Osteocyte (in vitro differentiated cells): ENCODE measurements around the gene KCNJ12. TPM values are rescaled to one million over a fixed set of nuclear protein-coding genes. Genes with fewer than 3 reads are reported as not detected.
A peak's percentile ranks its signal among the peaks of the same experiment; 100 is the strongest.

Experiments used
- DNase-seq: peaks from one replicate; pipeline ENCODE4 v3.0.0; 2021; ENCODE audit warnings: mixed read lengths; ENCODE audit not compliant: unreplicated experiment; ENCODE audit errors: extremely low spot score
- H3K27ac Mint-ChIP-seq: one replicate; pipeline ENCODE4 v1.8.0; 2021; ENCODE audit warnings: mild to moderate bottlenecking, mixed read lengths; ENCODE audit not compliant: unreplicated experiment
- H3K27me3 Mint-ChIP-seq: one replicate; pipeline ENCODE4 v1.8.0; 2021; ENCODE audit warnings: mixed read lengths; ENCODE audit not compliant: unreplicated experiment
- H3K36me3 Mint-ChIP-seq: one replicate; pipeline ENCODE4 v1.8.0; 2021; ENCODE audit warnings: mixed read lengths; ENCODE audit not compliant: unreplicated experiment
- H3K4me1 Mint-ChIP-seq: one replicate; pipeline ENCODE4 v1.8.0; 2021; ENCODE audit warnings: mixed read lengths; ENCODE audit not compliant: unreplicated experiment
- H3K4me3 Mint-ChIP-seq: one replicate; pipeline ENCODE4 v1.8.0; 2021; ENCODE audit warnings: mild to moderate bottlenecking, moderate library complexity, mixed read lengths; ENCODE audit not compliant: unreplicated experiment
- H3K9me3 Mint-ChIP-seq: one replicate; pipeline ENCODE4 v1.8.0; 2021; ENCODE audit warnings: mixed read lengths; ENCODE audit not compliant: unreplicated experiment
- total RNA-seq: library from RNA; stranded (reverse); gene quantifications from 2 replicates; pipeline ENCODE4 v1.2.1, GENCODE V29; 2021
- TF ChIP-seq, protein P1 (sequence below): fragments of 200-600 bp; sonication (generic); IDR thresholded peaks from 2 replicates; pipeline ENCODE4 v1.5.0; 2021; ENCODE audit warnings: antibody characterized with exemption, mild to moderate bottlenecking, moderate library complexity

The KCNJ12 gene
- total RNA-seq, 1 donor from 2014 or later: 2.3 TPM

DNA sequence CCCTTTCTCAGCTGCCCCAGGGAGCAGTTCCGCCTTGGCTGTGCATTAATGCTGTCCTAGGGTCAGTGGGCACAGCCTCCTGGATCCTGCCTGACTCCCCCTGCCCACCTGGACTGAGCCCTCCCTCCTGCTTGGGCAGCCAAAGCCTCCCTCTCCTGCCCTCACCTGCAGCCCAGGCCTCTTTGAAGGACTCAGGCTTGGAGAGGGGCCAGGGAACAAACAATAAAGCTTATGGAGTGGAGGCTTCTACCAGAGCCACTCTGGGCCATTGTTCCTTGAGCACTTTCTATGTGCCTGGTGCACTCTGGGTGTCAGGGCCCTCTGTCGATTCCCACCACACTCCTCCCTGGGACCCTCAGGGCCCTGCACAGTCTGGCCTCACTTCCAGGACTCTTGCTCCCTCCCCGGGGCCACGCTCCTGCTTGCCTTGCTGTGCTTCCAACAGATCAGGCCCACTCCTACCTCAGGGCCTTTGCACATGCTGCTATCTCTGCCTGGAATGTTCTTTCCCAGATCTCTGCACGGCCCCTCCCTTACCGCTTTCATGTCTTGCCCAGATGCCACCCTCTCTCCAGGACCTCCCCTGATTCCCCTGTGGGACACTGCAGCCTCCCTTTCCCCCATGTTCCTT is 5.0 kb downstream of the KCNJ12 start:
- H3K27ac Mint-ChIP-seq: no peak overlapping the region
- peaks cover 28% of the 10 kb centered on the region for H3K4me1 Mint-ChIP-seq
- no peaks in the 10 kb centered on the region for H3K27me3 Mint-ChIP-seq
- TF ChIP-seq, protein P1, sequence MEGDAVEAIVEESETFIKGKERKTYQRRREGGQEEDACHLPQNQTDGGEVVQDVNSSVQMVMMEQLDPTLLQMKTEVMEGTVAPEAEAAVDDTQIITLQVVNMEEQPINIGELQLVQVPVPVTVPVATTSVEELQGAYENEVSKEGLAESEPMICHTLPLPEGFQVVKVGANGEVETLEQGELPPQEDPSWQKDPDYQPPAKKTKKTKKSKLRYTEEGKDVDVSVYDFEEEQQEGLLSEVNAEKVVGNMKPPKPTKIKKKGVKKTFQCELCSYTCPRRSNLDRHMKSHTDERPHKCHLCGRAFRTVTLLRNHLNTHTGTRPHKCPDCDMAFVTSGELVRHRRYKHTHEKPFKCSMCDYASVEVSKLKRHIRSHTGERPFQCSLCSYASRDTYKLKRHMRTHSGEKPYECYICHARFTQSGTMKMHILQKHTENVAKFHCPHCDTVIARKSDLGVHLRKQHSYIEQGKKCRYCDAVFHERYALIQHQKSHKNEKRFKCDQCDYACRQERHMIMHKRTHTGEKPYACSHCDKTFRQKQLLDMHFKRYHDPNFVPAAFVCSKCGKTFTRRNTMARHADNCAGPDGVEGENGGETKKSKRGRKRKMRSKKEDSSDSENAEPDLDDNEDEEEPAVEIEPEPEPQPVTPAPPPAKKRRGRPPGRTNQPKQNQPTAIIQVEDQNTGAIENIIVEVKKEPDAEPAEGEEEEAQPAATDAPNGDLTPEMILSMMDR: no peak
- DNase-seq: no peak
- H3K36me3 Mint-ChIP-seq: no peaks in the 10 kb centered on the region
- H3K4me3 Mint-ChIP-seq: no peak overlapping the region
- H3K9me3 Mint-ChIP-seq: no peaks in the 10 kb centered on the region

DNA sequence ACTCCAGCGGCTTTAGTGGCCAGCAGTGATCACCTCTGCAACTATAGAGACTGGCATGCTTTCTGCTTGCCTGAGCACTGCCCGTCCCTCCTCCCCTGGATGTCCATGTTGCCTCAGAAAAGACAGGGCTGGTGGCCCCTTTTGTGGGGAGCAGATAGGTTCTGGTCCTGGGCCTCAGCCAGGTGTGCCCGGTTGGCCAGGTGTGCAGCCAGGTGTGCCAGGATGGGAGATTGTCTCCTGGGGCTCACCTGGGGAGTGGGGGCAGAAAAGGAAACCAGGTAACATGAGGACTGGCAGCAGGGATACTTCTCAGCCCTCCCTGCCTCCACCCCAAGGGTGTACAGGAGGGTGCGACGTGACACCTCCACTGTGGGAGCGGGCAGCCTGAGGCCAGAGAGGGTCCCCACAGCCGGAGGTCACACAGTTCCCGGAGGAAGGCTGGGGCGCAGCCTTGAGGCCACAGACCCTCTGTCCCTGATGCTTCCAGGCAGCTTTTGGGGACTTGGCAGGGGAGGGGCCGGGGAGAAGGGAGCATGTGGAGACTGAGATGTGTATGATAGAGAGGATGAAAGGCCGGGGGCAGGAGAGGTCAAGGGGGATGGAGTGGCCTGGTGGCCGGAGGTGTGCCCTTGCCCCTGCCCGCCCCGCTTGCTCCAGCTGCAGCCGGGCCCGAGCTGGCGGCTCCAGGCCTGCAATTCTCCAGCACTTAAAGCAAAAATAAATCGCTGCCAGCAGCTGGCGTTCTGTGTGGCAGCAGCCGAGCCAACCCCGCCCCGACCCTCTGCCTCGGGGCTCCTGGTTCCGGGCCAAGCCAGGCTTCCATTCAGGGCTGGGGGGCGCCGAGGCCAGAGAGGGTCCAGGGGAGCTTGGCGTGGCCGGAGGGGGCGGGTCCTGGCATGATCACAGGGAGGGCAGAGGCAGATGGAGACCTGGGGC is 6.7 kb downstream of the KCNJ12 start:
- no peak for DNase-seq
- H3K9me3 Mint-ChIP-seq: no peaks in the 10 kb centered on the region
- peaks cover 24% of the 10 kb centered on the region for H3K4me1 Mint-ChIP-seq
- H3K4me3 Mint-ChIP-seq: no peak overlapping the region
- no peaks in the 10 kb centered on the region for H3K27me3 Mint-ChIP-seq
- no peak overlapping the region for H3K27ac Mint-ChIP-seq
- no peaks in the 10 kb centered on the region for H3K36me3 Mint-ChIP-seq
- TF ChIP-seq, protein P1: no peak

DNA sequence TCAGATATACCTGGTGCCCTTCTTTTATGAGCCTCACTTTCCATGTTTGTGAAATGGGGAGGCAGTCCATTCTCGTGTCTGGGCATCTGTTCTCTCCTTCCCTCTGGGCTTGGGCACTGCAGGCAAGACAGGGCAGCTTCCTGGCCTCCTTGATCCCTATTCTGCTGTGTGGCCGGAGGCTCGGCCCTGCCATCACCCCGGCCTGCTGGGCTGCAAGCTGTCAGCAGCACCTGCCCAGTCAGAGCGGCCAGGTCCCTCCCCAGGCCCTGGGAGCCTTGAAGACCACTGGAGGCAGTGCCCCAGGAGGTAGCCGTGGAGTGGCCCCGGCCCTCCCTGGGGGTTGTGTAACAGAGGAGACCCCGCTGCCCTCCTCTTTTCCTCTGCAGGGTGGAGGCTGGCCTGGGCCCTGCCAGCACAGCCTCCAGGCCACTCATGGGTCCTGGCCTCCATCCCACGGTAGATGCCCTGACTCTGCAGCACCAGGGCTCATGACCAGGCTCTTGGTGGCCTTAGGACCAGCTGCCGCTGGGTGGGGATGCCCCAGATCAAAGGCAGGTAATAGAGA is 9.2 kb downstream of the KCNJ12 start:
- no peaks in the 10 kb centered on the region for H3K36me3 Mint-ChIP-seq
- TF ChIP-seq, protein P1: no peak
- no peak for DNase-seq
- peaks cover 2% of the 10 kb centered on the region for H3K27me3 Mint-ChIP-seq
- peaks cover 30% of the 10 kb centered on the region for H3K4me1 Mint-ChIP-seq
- H3K9me3 Mint-ChIP-seq: no peaks in the 10 kb centered on the region
- no peak overlapping the region for H3K27ac Mint-ChIP-seq
- H3K4me3 Mint-ChIP-seq: no peak overlapping the region

DNA sequence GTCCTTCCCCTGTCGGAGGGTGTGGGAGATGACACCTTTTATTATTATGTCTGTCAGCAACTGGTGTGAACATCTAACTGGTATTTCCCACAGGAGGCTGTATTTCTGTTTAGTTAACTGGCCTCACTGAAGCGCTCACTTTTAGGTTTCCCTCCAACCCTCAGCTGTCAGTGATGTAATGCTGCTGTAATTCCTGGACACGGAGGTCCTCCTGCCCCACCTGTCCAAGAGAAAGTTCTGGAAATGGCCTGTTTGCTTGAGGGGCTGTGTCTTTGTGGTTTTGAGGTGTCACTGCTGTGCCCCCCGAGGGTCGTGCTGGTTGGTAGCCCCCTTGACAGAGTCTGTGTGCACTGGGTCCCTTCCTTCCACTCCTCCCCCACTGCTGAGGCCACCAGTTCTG is 11.5 kb downstream of the KCNJ12 start:
- no peak for DNase-seq

More for the DNA sequence above, 11.5 kb downstream of the KCNJ12 start:
- peaks cover 26% of the 10 kb centered on the region for H3K4me1 Mint-ChIP-seq
- no peaks in the 10 kb centered on the region for H3K9me3 Mint-ChIP-seq
- peak overlapping the region; percentile 67 for H3K27ac Mint-ChIP-seq
- TF ChIP-seq, protein P1: no peak
- peaks cover 5% of the 10 kb centered on the region for H3K27me3 Mint-ChIP-seq
- peak overlapping the region; percentile 29 for H3K4me3 Mint-ChIP-seq
- no peaks in the 10 kb centered on the region for H3K36me3 Mint-ChIP-seq
